ENCODE results near the gene WDR46.

- no peak for TF ChIP-seq CTCF (IDR thresholded peaks at IDR 0.05)
- TF ChIP-seq ZFX (IDR thresholded peaks at IDR 0.05; ENCODE audit: borderline replicate concordance), result no peak
These were observed 17.9 kb downstream of the WDR46 start for GRCh38 chr6:33271117-33271467.
